ENCODE results near the gene PAIP2.

The PAIP2 gene

DNA sequence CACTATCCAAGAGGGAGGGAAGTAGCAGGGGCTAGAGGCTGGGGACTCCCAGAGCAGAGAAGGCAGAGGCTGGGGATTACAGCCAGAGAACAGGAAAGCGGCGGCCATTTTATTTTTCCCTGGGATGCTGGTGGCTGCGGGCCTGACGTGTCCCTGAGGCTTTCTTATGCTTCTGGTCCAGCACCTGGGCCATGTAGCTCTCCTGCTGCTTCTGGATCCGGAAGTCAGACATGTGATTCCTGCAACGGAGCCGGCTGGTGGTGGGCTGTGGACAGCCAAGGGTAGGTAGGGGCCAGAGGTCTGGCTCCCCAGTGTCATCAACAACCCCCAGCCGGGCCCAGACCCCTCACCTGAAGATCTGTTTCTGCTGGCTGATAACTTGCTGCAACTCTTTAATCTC, 55.0 kb downstream of the PAIP2 start:
- no peak overlapping the region for H3K4me3 ChIP-seq (replicated peaks; ENCODE audit: low read depth, low read length)
- no peak for DNase-seq (ENCODE audit: extremely low read depth, low read depth)
- TF ChIP-seq, protein P1, sequence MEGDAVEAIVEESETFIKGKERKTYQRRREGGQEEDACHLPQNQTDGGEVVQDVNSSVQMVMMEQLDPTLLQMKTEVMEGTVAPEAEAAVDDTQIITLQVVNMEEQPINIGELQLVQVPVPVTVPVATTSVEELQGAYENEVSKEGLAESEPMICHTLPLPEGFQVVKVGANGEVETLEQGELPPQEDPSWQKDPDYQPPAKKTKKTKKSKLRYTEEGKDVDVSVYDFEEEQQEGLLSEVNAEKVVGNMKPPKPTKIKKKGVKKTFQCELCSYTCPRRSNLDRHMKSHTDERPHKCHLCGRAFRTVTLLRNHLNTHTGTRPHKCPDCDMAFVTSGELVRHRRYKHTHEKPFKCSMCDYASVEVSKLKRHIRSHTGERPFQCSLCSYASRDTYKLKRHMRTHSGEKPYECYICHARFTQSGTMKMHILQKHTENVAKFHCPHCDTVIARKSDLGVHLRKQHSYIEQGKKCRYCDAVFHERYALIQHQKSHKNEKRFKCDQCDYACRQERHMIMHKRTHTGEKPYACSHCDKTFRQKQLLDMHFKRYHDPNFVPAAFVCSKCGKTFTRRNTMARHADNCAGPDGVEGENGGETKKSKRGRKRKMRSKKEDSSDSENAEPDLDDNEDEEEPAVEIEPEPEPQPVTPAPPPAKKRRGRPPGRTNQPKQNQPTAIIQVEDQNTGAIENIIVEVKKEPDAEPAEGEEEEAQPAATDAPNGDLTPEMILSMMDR (IDR thresholded peaks at IDR 0.05; ENCODE audit: low read depth, low read length, missing control alignments): no peak

DNA sequence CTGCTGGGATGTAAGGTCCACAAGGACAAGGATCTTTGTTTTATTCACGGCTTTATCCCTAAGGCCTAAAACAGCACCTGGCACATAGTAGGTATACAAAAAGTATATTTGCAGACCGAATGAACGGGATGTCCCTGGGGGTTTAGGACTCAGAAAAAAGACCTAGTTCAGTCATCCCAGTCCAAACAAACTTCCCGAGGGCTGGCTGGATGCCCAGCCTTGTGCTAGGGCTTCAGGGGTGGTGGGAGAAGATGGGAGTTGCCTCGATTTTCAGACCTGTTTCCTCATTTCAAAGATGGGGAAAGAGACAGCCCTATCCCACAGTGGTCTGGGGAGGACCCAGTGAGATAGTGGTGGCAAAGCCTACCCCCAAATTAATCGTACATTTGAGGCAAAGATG, 56.3 kb downstream of the PAIP2 start:
- TF ChIP-seq, protein P1 (IDR thresholded peaks at IDR 0.05; ENCODE audit: low read depth, low read length, missing control alignments): no peak
- no peak overlapping the region for H3K4me3 ChIP-seq (replicated peaks; ENCODE audit: low read depth, low read length)
- no peak for DNase-seq (ENCODE audit: extremely low read depth, low read depth)

DNA sequence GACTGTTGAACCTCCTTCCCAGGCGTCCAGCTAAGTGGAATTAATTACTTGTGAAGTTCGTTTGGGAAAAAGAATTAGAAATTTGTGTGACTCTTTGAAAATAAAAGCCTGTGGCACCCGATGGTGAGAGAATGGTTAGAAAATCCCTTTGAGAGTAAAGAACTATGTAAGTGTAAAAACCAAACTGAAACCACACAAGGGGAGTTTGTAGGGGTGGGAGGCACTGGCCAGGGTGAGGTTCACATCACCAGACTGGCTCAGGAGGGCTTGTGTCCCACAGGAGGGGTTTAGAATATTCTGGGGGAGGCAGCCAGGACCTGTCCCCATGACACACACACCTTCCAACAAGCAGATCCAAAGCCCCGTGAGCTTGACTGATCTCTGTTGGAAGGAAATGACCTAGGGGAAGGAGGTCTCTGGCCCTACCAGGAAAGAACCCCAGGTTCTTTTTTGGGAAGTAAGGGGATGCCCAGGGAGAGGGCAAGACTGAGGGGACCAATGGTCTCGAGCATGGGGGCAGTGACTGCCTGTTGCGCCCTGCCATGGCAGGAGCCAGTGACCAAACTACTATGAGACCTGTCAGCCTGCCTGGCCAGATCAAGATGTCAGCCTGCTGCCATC, 58.0 kb downstream of the PAIP2 start:
- no peak for DNase-seq (ENCODE audit: extremely low read depth, low read depth)
- TF ChIP-seq, protein P1 (IDR thresholded peaks at IDR 0.05; ENCODE audit: low read depth, low read length, missing control alignments): no peak
- H3K4me3 ChIP-seq (replicated peaks; ENCODE audit: low read depth, low read length): no peak overlapping the region

DNA sequence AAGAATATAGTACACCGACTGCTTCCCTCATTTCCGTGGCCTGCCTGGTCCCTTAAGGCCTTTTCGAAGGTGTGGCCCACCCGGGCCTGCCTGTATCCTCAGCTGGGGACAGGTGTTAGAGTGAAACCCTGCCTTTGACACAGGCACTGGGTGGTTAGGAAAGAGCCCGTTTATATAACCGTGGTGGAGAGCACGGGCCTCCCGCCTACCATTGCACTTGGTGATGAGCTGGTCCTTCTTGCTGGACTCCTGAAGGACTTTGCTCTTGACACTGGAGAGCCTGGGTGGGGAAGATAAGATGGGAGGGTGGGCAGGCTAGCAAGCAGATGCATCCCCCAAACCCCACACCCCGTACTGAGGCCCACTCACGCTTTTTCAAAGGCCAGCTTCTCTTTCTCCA, 59.9 kb downstream of the PAIP2 start:
- TF ChIP-seq, protein P1 (IDR thresholded peaks at IDR 0.05; ENCODE audit: low read depth, low read length, missing control alignments): no peak
- no peak overlapping the region for H3K4me3 ChIP-seq (replicated peaks; ENCODE audit: low read depth, low read length)
- no peak for DNase-seq (ENCODE audit: extremely low read depth, low read depth)

DNA sequence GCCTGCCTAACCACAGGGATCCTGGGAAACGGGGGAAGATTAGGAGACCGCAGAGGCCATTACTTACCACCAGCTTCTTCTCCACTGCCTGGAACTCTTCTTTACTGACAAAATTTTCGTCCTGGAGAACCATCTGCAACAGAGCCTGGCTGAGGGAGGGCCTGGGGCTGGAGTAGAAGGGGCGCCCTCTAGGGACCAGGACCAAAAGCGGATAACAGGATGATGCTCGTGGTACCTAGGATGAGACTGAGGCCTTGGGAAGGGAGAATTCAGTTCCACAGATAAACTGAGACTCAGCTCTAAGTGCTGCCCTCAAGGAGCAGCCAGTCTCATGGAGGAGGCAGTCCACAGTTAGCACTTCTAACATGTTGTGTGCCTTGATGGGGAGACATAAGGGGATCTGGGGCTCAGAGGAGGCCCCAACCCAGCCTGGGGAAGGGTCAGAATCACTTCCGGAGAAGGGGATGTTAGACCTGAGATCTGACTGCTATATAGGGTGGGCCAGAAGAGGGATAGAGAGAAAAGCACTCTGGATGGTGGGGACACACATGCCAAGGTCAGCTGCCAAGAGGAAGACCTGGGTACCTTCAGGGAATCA, 61.0 kb downstream of the PAIP2 start:
- TF ChIP-seq, protein P1 (IDR thresholded peaks at IDR 0.05; ENCODE audit: low read depth, low read length, missing control alignments): peak; percentile 55
- no peak for DNase-seq (ENCODE audit: extremely low read depth, low read depth)
- H3K4me3 ChIP-seq (replicated peaks; ENCODE audit: low read depth, low read length): peak overlapping the region; percentile 56

DNA sequence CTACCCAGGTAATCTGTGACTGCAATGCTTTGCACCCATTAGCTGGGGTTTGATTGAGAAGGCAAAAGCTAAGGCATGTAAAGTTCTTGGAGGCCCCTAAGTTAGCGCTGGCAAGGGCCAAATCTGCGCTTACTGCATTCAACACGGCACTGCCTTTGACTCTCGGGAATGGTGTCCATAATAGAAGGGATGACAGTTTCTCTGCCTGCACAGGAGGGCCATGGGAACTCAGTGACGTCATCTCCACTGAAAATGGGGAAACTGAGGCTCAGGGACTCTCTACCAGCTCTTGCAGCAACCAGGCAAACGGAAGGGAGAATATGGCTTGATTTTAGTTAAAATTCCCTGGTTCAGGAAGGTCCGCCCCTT, 61.7 kb downstream of the PAIP2 start:
- no peak for DNase-seq (ENCODE audit: extremely low read depth, low read depth)
- TF ChIP-seq, protein P1 (IDR thresholded peaks at IDR 0.05; ENCODE audit: low read depth, low read length, missing control alignments): no peak
- peak overlapping the region; percentile 56 for H3K4me3 ChIP-seq (replicated peaks; ENCODE audit: low read depth, low read length)

All from HFF-Myc (cell line).